ENCODE results near the gene SARS1. TPM values are rescaled to one million over a fixed set of nuclear protein-coding genes. Genes with fewer than 3 reads are reported as not detected.

The SARS1 gene
- total and polyA plus RNA-seq, 2 of the 13 experiments (the other 11 are each of a cell fraction or from before 2014, with no cell fraction given), result 103 to 134 TPM

DNA sequence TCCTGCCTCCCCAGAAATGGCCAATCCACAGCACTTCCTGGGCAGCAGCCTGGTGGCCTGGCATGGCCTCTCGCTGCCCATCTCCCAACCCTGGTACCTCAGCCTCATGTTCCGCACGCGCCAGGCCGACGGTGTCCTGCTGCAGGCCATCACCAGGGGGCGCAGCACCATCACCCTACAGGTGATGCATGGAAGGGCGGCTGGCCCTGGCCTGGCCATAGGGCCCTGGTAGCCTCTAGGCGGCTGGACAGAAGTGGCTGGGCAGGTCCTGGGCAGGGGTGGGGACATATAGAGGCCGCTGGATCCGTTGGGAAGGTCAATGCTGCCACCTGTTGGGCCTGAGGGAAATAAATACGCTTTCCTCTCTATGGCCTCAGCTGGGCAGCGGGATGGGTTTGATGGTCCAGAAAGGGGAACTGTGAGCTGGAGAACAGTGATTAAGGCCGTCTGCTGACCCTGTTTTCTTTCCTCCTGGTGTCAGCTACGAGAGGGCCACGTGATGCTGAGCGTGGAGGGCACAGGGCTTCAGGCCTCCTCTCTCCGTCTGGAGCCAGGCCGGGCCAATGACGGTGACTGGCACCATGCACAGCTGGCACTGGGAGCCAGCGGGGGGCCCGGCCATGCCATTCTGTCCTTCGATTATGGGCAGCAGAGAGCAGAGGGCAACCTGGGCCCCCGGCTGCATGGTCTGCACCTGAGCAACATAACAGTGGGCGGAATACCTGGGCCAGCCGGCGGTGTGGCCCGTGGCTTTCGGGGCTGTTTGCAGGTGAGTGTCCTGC lies 50.1 kb downstream of the SARS1 start (continued):
- peak; percentile 74 for TF ChIP-seq ARNTL (CRISPR knock-in tag; IDR thresholded peaks at IDR 0.05)
- TF ChIP-seq, protein P1, sequence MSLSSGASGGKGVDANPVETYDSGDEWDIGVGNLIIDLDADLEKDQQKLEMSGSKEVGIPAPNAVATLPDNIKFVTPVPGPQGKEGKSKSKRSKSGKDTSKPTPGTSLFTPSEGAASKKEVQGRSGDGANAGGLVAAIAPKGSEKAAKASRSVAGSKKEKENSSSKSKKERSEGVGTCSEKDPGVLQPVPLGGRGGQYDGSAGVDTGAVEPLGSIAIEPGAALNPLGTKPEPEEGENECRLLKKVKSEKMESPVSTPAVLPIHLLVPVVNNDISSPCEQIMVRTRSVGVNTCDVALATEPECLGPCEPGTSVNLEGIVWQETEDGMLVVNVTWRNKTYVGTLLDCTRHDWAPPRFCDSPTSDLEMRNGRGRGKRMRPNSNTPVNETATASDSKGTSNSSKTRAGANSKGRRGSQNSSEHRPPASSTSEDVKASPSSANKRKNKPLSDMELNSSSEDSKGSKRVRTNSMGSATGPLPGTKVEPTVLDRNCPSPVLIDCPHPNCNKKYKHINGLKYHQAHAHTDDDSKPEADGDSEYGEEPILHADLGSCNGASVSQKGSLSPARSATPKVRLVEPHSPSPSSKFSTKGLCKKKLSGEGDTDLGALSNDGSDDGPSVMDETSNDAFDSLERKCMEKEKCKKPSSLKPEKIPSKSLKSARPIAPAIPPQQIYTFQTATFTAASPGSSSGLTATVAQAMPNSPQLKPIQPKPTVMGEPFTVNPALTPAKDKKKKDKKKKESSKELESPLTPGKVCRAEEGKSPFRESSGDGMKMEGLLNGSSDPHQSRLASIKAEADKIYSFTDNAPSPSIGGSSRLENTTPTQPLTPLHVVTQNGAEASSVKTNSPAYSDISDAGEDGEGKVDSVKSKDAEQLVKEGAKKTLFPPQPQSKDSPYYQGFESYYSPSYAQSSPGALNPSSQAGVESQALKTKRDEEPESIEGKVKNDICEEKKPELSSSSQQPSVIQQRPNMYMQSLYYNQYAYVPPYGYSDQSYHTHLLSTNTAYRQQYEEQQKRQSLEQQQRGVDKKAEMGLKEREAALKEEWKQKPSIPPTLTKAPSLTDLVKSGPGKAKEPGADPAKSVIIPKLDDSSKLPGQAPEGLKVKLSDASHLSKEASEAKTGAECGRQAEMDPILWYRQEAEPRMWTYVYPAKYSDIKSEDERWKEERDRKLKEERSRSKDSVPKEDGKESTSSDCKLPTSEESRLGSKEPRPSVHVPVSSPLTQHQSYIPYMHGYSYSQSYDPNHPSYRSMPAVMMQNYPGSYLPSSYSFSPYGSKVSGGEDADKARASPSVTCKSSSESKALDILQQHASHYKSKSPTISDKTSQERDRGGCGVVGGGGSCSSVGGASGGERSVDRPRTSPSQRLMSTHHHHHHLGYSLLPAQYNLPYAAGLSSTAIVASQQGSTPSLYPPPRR (CRISPR knock-in tag; IDR thresholded peaks at IDR 0.05; ENCODE audit: borderline replicate concordance), result peak; percentile 79
- peak; percentile 87; the same call in 1 of the 2 replicates for TF ChIP-seq RELA (CRISPR knock-in tag; IDR thresholded peaks at IDR 0.05)
- TF ChIP-seq LCORL (IDR thresholded peaks at IDR 0.05), result no peak
- peak; percentile 96 for TF ChIP-seq LCORL (CRISPR knock-in tag; IDR thresholded peaks at IDR 0.05)
- peak; percentile 89 for TF ChIP-seq BORCS8-MEF2B (CRISPR knock-in tag; IDR thresholded peaks at IDR 0.05)
- TF ChIP-seq BCL6 (CRISPR knock-in tag; IDR thresholded peaks at IDR 0.05), result peak; percentile 59; the same call in 1 of the 2 replicates
- peak; percentile 85; the same call in 1 of the 2 replicates for TF ChIP-seq ZNF337 (CRISPR knock-in tag; IDR thresholded peaks at IDR 0.05; ENCODE audit: borderline replicate concordance, low read depth)
- no peak for TF ChIP-seq ATM (IDR thresholded peaks at IDR 0.05; ENCODE audit: borderline replicate concordance)
- TF ChIP-seq, protein P2, sequence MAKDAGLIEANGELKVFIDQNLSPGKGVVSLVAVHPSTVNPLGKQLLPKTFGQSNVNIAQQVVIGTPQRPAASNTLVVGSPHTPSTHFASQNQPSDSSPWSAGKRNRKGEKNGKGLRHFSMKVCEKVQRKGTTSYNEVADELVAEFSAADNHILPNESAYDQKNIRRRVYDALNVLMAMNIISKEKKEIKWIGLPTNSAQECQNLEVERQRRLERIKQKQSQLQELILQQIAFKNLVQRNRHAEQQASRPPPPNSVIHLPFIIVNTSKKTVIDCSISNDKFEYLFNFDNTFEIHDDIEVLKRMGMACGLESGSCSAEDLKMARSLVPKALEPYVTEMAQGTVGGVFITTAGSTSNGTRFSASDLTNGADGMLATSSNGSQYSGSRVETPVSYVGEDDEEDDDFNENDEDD (CRISPR knock-in tag; IDR thresholded peaks at IDR 0.05; ENCODE audit: borderline replicate concordance), result peak; percentile 79; the same call in 1 of the 2 replicates
- TF ChIP-seq SP1 (IDR thresholded peaks at IDR 0.05), result no peak
- TF ChIP-seq SP1 (CRISPR knock-in tag; IDR thresholded peaks at IDR 0.05), result peak; percentile 67
- TF ChIP-seq ZNF136 (CRISPR knock-in tag; IDR thresholded peaks at IDR 0.05; ENCODE audit: low read depth), result 0 out of 2 replicates have a peak, but pooled peaks have one; percentile 86
- no peak for TF ChIP-seq ATF7 (IDR thresholded peaks at IDR 0.05)
- TF ChIP-seq ATF7 (CRISPR knock-in tag; IDR thresholded peaks at IDR 0.05), result 0 out of 2 replicates have a peak, but pooled peaks have one; percentile 54
- TF ChIP-seq, protein P3, sequence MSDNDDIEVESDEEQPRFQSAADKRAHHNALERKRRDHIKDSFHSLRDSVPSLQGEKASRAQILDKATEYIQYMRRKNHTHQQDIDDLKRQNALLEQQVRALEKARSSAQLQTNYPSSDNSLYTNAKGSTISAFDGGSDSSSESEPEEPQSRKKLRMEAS (IDR thresholded peaks at IDR 0.05), result peak; percentile 93
- peak; percentile 73 for TF ChIP-seq ZFY (CRISPR knock-in tag; IDR thresholded peaks at IDR 0.05)
- TF ChIP-seq TARDBP (CRISPR knock-in tag; IDR thresholded peaks at IDR 0.05), result peak; percentile 95
- TF ChIP-seq HNRNPL (IDR thresholded peaks at IDR 0.05; ENCODE audit: low read depth, low read length), result peak; percentile 98
- TF ChIP-seq MEIS2 (CRISPR knock-in tag; IDR thresholded peaks at IDR 0.05), result 0 out of 2 replicates have a peak, but pooled peaks have one; percentile 28
- TF ChIP-seq SOX5 (CRISPR knock-in tag; IDR thresholded peaks at IDR 0.05; ENCODE audit: borderline replicate concordance), result peak; percentile 86
- no peak for TF ChIP-seq ZNF616 (CRISPR knock-in tag; IDR thresholded peaks at IDR 0.05; ENCODE audit: low read depth)
- peak; percentile 63 for TF ChIP-seq ELF1 (CRISPR knock-in tag; IDR thresholded peaks at IDR 0.05)
- peak; percentile 83; the same call in 1 of the 2 replicates for TF ChIP-seq ZNF124 (CRISPR knock-in tag; IDR thresholded peaks at IDR 0.05)
- peak; percentile 85; the same call in 1 of the 2 replicates for TF ChIP-seq MEF2D (CRISPR knock-in tag; IDR thresholded peaks at IDR 0.05)
- TF ChIP-seq RBM22 (optimal IDR thresholded peaks at IDR 0.05; ENCODE audit: low read length), result no peak

Data from HepG2 (cell line).